HepG2 (cell line): ENCODE measurements around the gene SLC25A51. TPM values are rescaled to one million over a fixed set of nuclear protein-coding genes. Genes with fewer than 3 reads are reported as not detected.

Source experiments
- ATAC-seq: fragments of 200-7000 bp; cut with Tn5 transposase; 3 replicates; pipeline ENCODE4 v1.9.1; 2020; ENCODE audit warnings: mild to moderate bottlenecking, moderate library complexity
- BruUV-seq: library from RNA; stranded (reverse); fragments of 400-500 nt; replicated peaks from 2 replicates; lab custom pipeline; 2021; lab: Mats Ljungman, UMichigan
- CTCF ChIA-PET: fragments of 300-600 bp; formaldehyde crosslinking; extraction: SDS; loops from one replicate; lab custom pipeline; 2021; ENCODE audit warnings: low total read pairs, inconsistent platforms, low intra/inter-chr PET ratio; lab: Yijun Ruan, JAX
- POLR2A ChIA-PET: fragments of 350-600 bp; sonication (Branson Sonifier 250); formaldehyde crosslinking; loops from one replicate; lab custom pipeline; 2020; ENCODE audit warnings: antibody characterized with exemption, inconsistent platforms; lab: Yijun Ruan, JAX
- DNase-seq: peaks from one replicate; pipeline ENCODE4 v3.0.0-alpha.2; 2015; ENCODE audit warnings: low spot score
- FAIRE-seq: peaks from 3 replicates; lab custom pipeline; 2011; peaks lifted over from hg19 to GRCh38; lab: Jason Lieb, UNC
- H2AFZ ChIP-seq: one replicate; pipeline ENCODE4 v1.6.1; 2011; ENCODE audit warnings: low read length, inconsistent platforms
- H3K27ac ChIP-seq: fragments of 300-600 bp; 3 replicates; pipeline ENCODE4 v1.8.0; 2011; ENCODE audit warnings: mixed run types, mild to moderate bottlenecking, mixed read lengths, low read length, inconsistent platforms; ENCODE audit not compliant: insufficient read depth; ENCODE audit errors: extremely low read length
- H3K27me3 ChIP-seq, 2 experiments: fragments of 200-600 bp in 1 of 2; 2 replicates in 1 of 2; 3 replicates in 1 of 2; pipeline versions ENCODE4 v1.6.0 to v1.8.0; 2011; ENCODE audit warnings: low read length in 2 of 2, mild to moderate bottlenecking in 2 of 2, moderate library complexity in 2 of 2, inconsistent platforms in 1 of 2; ENCODE audit not compliant: insufficient read depth in 2 of 2, control insufficient read depth in 1 of 2
- H3K36me3 ChIP-seq, 2 experiments: fragments of 200-600 bp in 1 of 2; replicated peaks in 1 of 2; 2 replicates in 1 of 2; 3 replicates in 1 of 2; pipeline versions ENCODE4 v1.5.1 to v1.8.0; 2011; ENCODE audit warnings: low read length in 2 of 2, inconsistent platforms in 1 of 2; ENCODE audit not compliant: insufficient read depth in 2 of 2, control insufficient read depth in 1 of 2
- H3K4me1 ChIP-seq: 2 replicates; pipeline ENCODE4 v1.5.1; 2012; ENCODE audit warnings: low read length, inconsistent platforms; ENCODE audit not compliant: insufficient read depth
- H3K4me2 ChIP-seq: 2 replicates; pipeline ENCODE4 v1.6.0; 2011; ENCODE audit warnings: low read depth, low read length, inconsistent platforms
- H3K4me3 ChIP-seq, 3 experiments: fragments of 200-600 bp in 1 of 3; sonication (generic), shearing (Covaris generic) in 1 of 3; replicated peaks in 1 of 3; 2 replicates each; pipeline ENCODE4 v1.5.1; 2011 to 2016; ENCODE audit warnings: low read length in 3 of 3, inconsistent platforms in 2 of 3, low read depth in 2 of 3, mild to moderate bottlenecking in 2 of 3, control low read depth in 1 of 3, mixed read lengths in 1 of 3; ENCODE audit not compliant: insufficient read depth in 1 of 3
- H3K79me2 ChIP-seq: one replicate; pipeline ENCODE4 v1.6.1; 2011; ENCODE audit warnings: low read length, inconsistent platforms; ENCODE audit not compliant: insufficient read depth
- H3K9ac ChIP-seq: 2 replicates; pipeline ENCODE4 v1.6.0; 2011; ENCODE audit warnings: mild to moderate bottlenecking, low read depth, low read length, inconsistent platforms; ENCODE audit not compliant: insufficient read depth
- H3K9me3 ChIP-seq: 2 replicates; pipeline ENCODE4 v1.5.1; 2012; ENCODE audit warnings: mild to moderate bottlenecking, low read length
- H4K20me1 ChIP-seq: 2 replicates; pipeline ENCODE4 v1.6.0; 2011; ENCODE audit warnings: inconsistent platforms, mild to moderate bottlenecking, low read length, moderate library complexity; ENCODE audit not compliant: insufficient read depth
- CHD2 ChIP-seq: IDR thresholded peaks from 2 replicates; pipeline ENCODE4 v1.6.1; 2011; ENCODE audit warnings: low read depth, low read length, improper control_type of control experiment
- ELF4 ChIP-seq: sonication (generic); formaldehyde crosslinking; IDR thresholded peaks from 2 replicates; pipeline ENCODE4 v1.5.0; 2020; ENCODE audit warnings: missing genetic modification reagents, mild to moderate bottlenecking, moderate library complexity, borderline replicate concordance
- ETV5 ChIP-seq: IDR thresholded peaks from 2 replicates; pipeline ENCODE4 v1.6.1; 2018; ENCODE audit warnings: missing biosample characterization, missing genetic modification reagents, inconsistent platforms, borderline replicate concordance
- FOXO4 ChIP-seq: sonication (generic); formaldehyde crosslinking; conservative IDR thresholded peaks from 2 replicates; pipeline ENCODE4 v1.8.1; 2023; ENCODE audit warnings: missing genetic modification reagents
- HNRNPK ChIP-seq: fragments of 200-400 bp; formaldehyde crosslinking; IDR thresholded peaks from 2 replicates; pipeline ENCODE4 v1.6.1; 2018; ENCODE audit warnings: low read length, low read depth, moderate library complexity, mild to moderate bottlenecking; ENCODE audit not compliant: poor library complexity, severe bottlenecking
- MATR3 ChIP-seq: sonication (generic); formaldehyde crosslinking; IDR thresholded peaks from 2 replicates; pipeline ENCODE4 v1.4.0; 2020; ENCODE audit warnings: missing genetic modification reagents
- PHB2 ChIP-seq: fragments of 450-650 bp; IDR thresholded peaks from 2 replicates; pipeline ENCODE4 v1.6.1; 2018; ENCODE audit not compliant: partially characterized antibody
- RBM22 ChIP-seq: fragments of 200-400 bp; formaldehyde crosslinking; optimal IDR thresholded peaks from 2 replicates; pipeline ENCODE3; 2017; ENCODE audit warnings: mild to moderate bottlenecking, low read length, moderate library complexity
- ZBTB43 ChIP-seq: sonication (generic); formaldehyde crosslinking; conservative IDR thresholded peaks from 2 replicates; pipeline ENCODE4 v1.4.0; 2020; ENCODE audit warnings: missing genetic modification reagents
- ZNF232 ChIP-seq: sonication (generic); formaldehyde crosslinking; IDR thresholded peaks from 2 replicates; pipeline ENCODE4 v1.4.0; 2020; ENCODE audit warnings: missing genetic modification reagents, borderline replicate concordance
- ZNF292 ChIP-seq: sonication (generic); formaldehyde crosslinking; IDR thresholded peaks from 2 replicates; pipeline ENCODE4 v1.8.1; 2022; ENCODE audit warnings: mild to moderate bottlenecking, low read depth, missing genetic modification reagents, borderline replicate concordance
- ZNF776 ChIP-seq: sonication (generic); formaldehyde crosslinking; IDR thresholded peaks from 2 replicates; pipeline ENCODE4 v1.4.0; 2020; ENCODE audit warnings: mild to moderate bottlenecking, missing genetic modification reagents
- WGBS: methylation state at CpG from one replicate; pipeline ENCODE4 v1.1.6; 2017; ENCODE audit warnings: low lambda C conversion rate; 5-methylcytosine and 5-hydroxymethylcytosine counted together
- in situ Hi-C: cut with HindIII; loops from 2 replicates; pipeline ENCODE4 v1.10.0; 2017; ENCODE audit warnings: low pct_unique_long_range_greater_than_20kb; ENCODE audit not compliant: extremely low pct_ligation_motif_present
- intact Hi-C: fragments of 100-400 bp; cut with micrococcal nuclease; formaldehyde crosslinking; loops from one replicate; pipeline ENCODE4 v1.10.0; 2022; ENCODE audit not compliant: unreplicated experiment
- polyA plus RNA-seq, 8 experiments: library from polyadenylated mRNA; depleted of rRNA in 3 of 8; stranded (reverse) in 7 of 8; unstranded in 1 of 8; fragments of >200 nt; fragmentation: Illumina TruSeq in 4 of 8; extraction: Trizol in 4 of 8; gene quantifications; 2 replicates each; pipeline versions ENCODE4 v1.2.1 to v1.2.3, GENCODE V29; 2011 to 2016; ENCODE audit warnings: low read depth in 4 of 8, missing spikeins in 1 of 8, mixed read lengths in 1 of 8; ENCODE audit not compliant: insufficient read depth in 1 of 8
- total RNA-seq, 5 experiments: library from RNA; depleted of rRNA; stranded (reverse); fragments of >200 nt; fragmentation: Illumina TruSeq; extraction: Trizol; gene quantifications; 2 replicates each; pipeline ENCODE4 v1.2.3, GENCODE V29; 2016; ENCODE audit warnings: low read depth in 1 of 5

The SLC25A51 gene
- total and polyA plus RNA-seq, 2 of the 13 experiments (the other 11 are each of a cell fraction or from before 2014, with no cell fraction given), result 14.6 to 37.7 TPM

GRCh38 chr9:37937366-37937765 lies 33.4 kb upstream of the SLC25A51 start (continued):
- TF ChIP-seq PHB2 (no peak), ZNF292 (no peak), MATR3 (CRISPR knock-in tag) (no peak), ETV5 (no peak), ZNF232 (CRISPR knock-in tag) (no peak), ZNF776 (no peak), CHD2 (no peak), HNRNPK (no peak), ZBTB43 (no peak)

- Histone ChIP-seq H3K9me3 (no peaks in the 10 kb centered on the region), H3K4me1 (peaks cover 26% of the 10 kb centered on the region), H3K27me3 (no peaks in the 10 kb centered on the region), H3K36me3 (peaks cover 34 to 80% of the 10 kb centered on the region in 2 experiments), H2AFZ (no peak overlapping the region), H3K9ac (no peak overlapping the region), H3K4me3 (no peak overlapping the region), H4K20me1 (peaks cover 5% of the 10 kb centered on the region; the same call in 1 of the 2 replicates), H3K79me2 (no peaks in the 10 kb centered on the region), H3K27ac (no peak overlapping the region), H3K4me2 (no peak overlapping the region)
- no TSS peak for BruUV-seq
- TF ChIP-seq ELF4 (CRISPR knock-in tag), result no peak
- TF ChIP-seq FOXO4 (CRISPR knock-in tag), result no peak
- peak; percentile 31 for TF ChIP-seq RBM22
- ChIA-PET CTCF (no interaction called here), POLR2A (no interaction called here)
- intact Hi-C loops, result no loop called here
- ATAC-seq (no peak), DNase-seq (no peak), FAIRE-seq (no peak)
- 86% methylated on average over 4 of the region's 4 CpGs for WGBS
- in situ Hi-C loops, result no loop called here
Observed at GRCh38 chr9:37936965-37937364, 33.0 kb upstream of the SLC25A51 start.
